ENCODE data around the gene PREX1.

DNA sequence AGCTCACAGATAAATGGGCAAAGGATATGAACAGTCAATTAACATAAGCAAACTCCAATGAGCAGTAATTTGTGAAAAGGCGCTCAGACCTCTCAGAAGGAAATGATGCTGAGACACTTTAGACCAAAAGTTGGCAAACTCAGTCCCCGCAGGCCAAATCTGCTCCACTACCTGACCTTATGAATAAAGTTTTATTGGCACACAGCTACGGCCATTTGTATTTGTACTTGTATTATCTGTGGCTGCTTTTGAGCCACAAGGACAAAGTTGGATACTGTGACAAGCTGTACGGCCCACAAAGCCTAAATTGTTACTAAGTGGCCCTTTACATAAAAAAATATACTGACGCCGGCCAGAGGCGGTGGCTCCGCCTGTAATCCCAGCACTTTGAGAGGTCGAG lies 167.0 kb downstream of the PREX1 start:
- TF ChIP-seq, protein P1, sequence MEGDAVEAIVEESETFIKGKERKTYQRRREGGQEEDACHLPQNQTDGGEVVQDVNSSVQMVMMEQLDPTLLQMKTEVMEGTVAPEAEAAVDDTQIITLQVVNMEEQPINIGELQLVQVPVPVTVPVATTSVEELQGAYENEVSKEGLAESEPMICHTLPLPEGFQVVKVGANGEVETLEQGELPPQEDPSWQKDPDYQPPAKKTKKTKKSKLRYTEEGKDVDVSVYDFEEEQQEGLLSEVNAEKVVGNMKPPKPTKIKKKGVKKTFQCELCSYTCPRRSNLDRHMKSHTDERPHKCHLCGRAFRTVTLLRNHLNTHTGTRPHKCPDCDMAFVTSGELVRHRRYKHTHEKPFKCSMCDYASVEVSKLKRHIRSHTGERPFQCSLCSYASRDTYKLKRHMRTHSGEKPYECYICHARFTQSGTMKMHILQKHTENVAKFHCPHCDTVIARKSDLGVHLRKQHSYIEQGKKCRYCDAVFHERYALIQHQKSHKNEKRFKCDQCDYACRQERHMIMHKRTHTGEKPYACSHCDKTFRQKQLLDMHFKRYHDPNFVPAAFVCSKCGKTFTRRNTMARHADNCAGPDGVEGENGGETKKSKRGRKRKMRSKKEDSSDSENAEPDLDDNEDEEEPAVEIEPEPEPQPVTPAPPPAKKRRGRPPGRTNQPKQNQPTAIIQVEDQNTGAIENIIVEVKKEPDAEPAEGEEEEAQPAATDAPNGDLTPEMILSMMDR (conservative IDR thresholded peaks at IDR 0.05 in 1 of 2, IDR thresholded peaks at IDR 0.05 in 1 of 2; ENCODE audit: low read depth in 1 of 2, low read length in 2 of 2), result no peak
- TF ChIP-seq EZH2 (IDR thresholded peaks at IDR 0.05; ENCODE audit: low read length, missing control alignments), result no peak

Measured in fibroblast of lung (primary cell).